HG03521 (cell line): ENCODE results near the gene PRKAR1B.

Experiments used
- ATAC-seq: cut with Tn5 transposase; IDR thresholded peaks from one replicate; pipeline ENCODE4 v1.9.1; 2021; ENCODE audit warnings: mild to moderate bottlenecking, moderate library complexity; ENCODE audit not compliant: unreplicated experiment

PRKAR1B gene

DNA sequence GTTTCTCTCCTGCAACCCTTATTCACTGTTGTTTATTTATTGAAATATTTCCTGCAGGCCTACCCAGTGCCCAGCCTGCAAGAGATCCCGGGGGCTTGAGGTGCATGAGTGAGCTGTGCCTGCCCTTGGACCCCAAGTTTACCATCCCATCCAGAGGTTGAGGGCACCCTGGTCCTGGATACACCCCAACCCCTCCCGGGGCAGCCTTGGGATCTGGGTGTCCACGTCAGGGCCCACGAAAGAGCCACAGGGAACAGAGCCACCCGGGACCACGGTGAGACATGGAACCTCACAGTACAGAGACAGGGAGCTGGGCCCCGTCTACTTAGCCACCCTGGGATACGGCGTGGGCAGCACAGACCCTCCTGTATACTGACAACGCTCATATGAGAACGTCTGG, 178.7 kb downstream of the PRKAR1B start:
- ATAC-seq: no peak

DNA sequence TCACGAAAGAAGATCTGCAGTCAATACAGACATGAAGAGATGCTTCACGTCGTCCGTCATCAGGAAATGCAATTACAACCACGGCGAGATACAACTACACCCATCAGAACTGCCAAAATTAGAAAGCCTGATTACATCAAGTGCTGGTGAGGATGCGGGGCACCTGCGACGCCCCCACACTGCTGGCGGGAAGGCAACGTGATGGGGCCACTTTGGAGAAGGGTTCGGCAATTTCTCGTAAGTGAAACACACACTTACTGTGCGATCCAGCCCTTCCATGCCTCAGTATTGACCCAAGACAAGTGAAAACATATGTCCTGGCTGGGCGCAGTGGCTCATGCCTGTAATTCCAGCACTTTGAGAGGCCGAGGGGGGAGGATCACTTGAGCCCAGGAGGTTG, 181.6 kb downstream of the PRKAR1B start:
- no peak for ATAC-seq

DNA sequence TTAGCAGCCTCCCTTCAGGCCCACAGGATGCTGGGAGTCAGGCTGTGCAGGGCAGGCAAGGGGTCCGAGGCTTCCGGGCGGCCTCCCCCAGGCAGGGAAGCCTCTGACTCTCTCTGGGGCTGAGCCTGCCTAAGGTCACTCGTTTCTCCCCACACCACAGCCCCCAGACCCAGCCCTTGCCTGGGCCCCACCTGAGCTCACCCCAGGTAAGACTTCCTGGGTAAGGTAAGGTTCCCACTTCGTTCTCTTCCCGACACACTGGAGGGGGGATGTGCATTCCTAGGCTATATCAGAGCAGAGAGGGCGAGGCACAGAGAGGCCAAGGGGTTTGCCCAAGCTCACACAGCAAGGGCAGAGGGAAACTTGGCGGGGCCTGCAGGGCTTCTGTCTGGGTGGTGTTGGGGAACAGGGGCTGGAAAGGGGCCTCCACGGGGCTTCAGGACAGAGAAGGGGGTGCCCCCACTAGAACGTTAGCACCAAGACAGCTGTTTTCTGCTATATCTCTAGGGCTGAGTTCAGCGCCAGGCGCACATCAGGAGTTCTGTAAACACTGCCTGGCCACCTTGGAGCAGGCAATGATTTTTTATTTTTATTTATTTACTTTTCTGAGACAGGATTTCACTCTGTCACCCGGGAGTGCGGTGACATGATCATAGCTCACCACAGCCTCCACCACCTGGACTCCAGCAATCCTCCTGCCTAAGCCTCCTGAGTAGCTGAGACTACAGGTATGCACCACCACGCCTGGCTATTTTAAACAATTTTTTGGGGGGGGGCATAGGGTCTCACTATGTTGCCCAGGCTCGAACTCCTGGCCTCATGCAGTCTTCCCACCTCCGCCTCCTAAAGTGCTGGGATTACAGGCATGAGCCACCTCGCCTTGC, 182.5 kb downstream of the PRKAR1B start:
- no peak for ATAC-seq

DNA sequence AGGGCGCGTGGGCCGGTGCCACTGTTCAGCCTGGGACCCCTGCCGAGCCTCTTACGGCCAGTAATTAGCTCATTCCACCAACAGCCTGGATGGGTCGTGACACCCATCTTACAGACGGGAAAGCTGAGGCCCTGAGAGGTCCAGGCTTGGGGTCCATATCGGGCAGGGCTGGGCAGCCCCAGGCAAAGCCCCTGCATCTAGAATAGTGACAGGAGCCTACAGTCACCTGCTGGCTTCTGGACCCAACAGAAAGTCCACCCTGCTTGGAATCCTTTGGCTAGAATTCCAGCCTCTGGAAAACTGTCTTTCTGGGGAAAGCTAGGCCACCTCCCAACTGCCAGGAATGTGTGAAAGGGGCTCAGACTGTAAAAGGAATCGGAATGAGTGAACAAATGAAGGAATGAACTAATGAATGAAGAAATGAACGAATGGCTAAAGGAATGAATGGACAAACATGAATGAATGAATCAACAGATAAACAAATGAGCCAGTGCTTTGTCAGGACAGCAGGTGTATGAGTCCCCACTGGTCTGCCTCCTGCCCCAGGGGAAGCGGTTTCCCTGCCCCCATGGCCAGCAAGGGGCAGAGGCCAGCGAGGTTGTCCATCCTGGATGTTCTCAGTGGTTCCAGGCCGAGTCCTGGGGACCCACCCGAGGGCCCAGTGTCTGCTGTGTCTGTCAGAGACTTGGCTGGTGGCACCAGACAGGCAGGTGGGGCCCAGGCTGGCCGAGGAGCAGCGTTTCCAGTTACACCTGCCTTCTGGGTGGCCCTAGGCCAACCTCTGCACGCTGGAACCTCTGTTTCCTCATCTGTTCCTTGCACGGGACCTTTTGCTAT, 183.4 kb downstream of the PRKAR1B start:
- no peak for ATAC-seq

DNA sequence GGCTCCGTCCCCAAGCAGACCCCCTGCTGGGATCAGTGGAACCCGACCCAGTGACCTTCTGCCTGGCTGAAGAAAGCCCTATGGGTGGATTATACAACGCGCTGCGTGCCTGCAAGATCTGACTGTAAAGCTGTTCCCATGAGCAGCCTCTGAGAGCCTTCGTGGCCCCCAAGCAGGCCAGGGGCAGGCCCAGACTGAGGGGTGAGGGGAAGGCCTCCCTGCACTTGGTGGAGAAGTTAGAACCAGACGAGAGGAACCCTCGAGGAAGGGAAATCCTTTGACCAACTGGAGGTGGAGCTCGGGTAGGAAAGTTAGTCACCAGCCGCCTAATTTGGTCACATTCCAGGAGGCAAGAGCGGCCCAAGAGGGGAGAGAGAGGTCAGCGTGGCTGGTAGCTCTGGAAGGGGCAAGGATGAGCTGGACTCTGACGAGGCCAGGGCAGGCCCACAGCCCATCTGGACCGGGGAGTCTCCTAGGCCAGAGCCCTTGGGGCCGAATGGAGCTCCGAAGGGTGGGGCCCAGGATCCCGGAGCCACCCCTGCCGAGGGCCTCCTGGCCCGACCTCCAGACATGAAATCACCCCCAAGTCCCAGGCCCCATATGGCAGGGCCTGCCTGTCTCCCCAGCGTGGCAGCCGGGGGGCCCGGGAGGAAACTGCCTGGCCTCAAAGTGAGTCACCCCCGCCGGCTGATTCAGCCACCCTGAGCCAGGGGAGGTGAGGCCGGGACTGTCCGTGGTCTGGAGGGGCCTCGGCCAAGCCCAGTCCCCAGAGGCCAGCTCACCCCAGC, 184.2 kb downstream of the PRKAR1B start:
- ATAC-seq: no peak

DNA sequence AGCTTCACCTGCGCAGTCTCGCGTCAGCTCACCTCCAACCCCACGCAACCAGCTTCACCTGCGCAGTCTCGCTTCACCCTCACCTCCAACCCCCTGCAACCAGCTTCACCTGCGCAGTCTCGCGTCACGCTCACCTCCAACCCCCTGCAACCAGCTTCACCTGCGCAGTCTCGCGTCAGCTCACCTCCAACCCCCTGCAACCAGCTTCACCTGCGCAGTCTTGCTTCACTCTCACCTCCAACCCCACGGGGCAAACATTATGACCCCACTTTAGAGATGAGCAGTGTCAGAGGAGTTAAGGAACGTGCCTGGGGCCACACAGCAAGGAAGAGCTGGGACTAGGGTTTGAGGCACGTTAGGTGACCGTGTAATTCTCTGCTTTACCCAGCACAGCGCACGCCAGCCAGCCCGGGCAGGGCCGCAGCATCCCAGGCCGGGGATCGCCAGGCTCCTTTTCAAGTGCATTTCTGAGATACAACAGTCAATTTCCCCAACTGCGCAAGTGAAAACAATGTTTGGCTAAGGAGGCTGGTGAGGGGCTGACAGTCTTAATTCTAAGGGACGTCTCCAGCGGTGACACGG, 184.9 kb downstream of the PRKAR1B start:
- ATAC-seq: no peak

DNA sequence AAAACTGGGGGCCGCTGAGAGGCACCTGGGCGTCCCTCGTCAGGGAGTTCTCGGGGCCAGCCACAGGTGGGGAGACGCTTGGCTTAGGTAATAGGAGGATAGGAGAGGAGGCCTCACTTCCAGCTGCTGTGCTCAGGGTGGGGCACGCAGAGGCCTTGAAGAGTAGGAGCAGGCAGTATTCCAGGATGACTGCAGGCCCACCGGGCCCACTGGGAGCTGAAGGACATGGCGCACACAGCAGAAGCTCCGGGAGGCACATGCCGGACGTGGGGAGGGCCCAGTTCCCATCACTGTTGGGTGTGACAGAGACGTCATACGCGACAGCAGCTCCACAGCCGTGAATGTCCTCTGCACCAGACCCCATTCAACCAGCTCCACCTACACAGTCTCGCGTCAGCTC, 185.4 kb downstream of the PRKAR1B start:
- ATAC-seq: no peak

DNA sequence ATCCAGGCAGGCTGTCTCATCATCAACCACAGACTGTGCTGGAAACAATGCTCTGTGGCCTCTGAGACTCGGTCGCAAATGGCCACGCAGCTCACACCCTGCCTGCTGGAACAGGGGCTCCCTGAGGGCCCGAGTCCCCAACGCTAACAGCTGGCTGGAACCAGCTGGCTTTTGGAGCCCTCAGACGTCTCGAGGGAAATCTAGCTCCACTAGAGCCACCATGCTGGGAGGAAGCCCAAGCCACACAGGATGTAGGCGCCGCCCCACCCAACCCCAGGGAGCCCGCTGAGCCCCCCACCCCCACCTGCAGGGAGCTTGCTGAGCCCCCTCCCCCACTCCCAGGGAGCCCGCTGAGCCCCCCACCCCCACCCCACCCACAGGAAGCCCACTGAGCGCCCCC, 186.1 kb downstream of the PRKAR1B start:
- no peak for ATAC-seq

DNA sequence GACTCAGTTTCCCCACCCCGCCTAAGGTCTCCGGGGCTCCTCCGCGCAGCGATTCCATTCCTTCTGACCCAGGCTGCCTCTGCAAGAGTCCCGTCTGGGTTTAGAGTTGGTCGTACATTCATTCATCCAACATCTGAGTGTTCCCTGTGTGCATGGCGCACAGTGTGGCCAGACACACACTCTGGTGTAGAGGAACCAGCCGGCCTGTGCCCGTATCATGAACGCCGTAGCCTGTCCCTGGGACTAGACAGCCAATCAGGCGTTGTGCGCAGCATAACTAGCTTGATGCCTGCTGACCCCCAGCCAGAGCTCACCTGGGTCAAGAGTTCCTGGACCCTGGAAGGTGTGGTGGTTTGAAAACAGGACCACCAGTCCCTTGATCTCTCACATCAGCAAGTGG, 186.5 kb downstream of the PRKAR1B start:
- ATAC-seq: no peak

DNA sequence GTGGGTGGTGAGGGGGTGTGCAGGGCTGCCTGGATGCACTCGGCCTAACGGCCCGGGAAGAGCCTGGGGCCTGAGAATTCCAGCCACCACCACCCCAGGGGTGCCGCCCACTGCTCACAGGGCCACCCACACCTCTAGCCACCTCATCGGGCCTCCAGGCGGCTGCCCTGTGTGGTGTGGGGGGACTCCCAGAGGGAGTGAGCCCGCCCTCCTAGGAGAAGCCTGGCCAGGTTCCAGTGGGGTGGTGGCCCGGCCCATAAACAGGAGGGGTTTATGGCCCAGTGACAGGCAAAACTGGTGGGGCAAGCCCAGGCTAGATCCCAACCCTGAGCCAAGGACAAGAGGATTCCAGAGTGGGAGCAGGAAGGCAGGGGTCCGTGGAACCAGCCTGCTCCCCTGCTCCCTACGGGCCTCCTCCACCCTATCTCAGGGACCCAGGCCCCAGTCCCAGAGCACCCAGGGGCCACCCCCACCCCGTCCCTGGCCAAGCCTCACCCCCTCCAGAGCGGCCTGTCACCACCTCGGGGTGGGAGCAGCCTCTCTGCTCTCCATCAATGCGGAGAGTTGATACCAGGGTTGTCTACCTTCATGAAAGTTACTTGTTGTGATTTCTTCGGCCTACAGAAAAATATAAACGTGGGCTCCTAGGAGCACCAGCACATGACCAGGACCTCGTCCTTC, 187.2 kb downstream of the PRKAR1B start:
- ATAC-seq: no peak

DNA sequence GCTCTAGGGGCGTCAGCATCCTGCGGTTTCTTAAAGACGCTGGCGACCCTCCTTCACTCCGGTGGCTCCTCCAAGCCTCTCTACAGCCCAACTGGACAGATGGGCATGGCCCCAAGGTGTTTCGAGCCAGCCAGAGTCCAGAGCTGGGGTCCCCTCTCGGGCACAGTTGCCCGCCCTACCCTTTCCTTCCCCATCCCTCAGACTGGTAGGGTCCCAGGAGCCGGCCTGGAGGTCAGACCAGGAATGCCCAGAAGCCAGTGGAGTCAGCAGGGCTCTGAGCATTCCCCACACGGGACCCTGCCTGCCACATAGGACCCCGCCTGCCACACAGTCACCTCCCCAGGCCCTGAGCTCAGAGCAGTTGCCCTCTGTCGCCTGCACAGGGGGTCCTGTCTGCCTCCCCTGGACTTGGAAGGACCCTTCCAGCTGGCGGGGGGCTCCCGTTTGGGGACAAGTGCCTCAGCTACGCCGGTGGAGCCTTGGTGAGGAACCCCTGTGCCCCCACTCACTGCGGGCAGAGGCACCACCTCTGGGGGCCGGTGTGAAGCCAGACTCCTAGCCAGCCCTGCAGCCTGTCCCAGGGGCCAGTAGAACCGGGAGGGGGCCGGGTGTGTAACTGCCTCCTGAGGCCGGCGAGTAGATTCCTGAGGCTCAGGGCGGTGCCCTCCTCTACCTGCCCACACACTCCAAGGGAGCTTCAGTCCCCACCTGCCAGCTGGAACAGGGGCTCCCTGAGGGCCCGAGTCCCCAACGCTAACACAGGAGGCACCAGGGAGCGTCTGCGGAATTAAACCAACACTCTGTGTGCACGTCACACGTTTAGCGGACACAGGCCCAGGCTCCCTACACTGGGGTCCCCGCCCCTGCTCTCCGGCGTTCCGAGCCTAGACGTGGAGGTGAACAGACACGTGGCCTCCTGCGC, 188.1 kb downstream of the PRKAR1B start:
- no peak for ATAC-seq

DNA sequence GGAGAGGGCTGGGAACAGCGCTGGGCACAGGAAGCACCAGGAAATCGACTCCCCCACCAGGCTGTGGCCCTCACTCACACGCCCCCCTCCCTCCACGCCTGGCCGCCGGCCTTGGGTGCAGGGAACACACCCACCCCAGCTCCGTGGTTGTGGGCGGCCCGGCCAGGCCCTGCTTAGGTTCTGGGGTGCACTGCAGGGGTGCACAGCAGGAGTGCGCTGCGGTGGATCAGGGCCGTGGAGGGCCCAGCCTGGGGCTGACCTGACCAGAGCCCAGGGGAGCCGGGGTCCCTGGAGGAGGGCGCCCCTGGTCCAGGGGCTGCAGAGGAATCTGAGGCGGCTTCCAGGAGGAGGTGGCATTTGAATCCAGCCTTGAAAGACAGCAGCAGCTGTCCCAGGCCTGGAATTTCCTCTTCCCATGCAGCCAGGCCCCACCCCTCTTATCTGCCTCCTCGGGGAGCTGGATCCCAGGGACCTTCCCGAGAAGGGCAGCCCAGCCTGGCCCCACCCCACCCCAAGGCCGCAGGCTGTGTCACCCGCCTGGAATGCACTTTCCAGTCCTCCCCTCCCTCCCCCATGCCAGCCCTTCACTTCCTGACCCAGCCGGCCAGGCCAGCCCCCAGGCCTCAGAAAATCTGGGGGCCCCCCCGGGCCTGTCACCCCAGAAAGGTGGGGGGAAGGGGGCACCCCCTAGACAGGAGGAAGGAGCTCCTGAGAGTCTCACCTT, 189.0 kb downstream of the PRKAR1B start:
- ATAC-seq: no peak

DNA sequence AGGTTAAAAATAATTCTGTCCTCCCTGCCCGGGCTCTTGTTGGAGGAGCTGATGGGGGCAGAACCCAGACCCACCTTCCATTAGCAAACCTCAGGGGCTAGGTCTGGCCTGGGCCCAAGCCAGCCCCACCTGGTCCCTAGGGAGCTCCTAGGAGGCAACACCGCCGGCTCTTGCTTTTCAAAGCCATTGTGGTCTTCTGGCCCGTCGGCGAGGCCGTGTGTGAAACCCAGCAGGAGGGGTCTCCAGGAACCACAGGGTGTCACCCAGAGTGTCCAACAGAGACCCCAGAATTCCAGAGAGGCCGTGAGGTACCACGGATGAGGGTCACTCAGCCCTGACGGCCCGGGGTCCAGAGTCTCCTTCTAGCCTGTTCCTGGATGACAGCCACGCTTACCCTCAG, 190.8 kb downstream of the PRKAR1B start:
- ATAC-seq: no peak

DNA sequence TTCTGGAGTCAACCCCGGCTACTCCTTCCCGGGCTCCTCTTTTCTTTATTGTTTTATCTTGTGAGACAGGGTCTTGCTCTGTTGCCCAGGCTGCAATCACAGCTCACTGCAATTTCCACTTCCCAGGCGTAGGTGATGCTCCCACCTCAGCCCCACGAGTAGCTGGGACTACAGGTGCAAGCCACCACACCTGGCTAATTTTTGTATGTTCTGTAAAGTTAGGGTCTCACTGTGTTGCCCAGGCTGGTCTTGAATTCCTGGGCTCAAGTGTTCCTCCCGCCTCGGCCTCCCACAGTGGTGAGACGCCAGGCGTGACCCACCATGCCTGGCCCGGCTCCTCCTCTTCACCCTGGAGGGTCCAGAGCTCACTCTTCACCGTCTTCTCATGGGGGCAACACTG, 192.1 kb downstream of the PRKAR1B start:
- no peak for ATAC-seq

DNA sequence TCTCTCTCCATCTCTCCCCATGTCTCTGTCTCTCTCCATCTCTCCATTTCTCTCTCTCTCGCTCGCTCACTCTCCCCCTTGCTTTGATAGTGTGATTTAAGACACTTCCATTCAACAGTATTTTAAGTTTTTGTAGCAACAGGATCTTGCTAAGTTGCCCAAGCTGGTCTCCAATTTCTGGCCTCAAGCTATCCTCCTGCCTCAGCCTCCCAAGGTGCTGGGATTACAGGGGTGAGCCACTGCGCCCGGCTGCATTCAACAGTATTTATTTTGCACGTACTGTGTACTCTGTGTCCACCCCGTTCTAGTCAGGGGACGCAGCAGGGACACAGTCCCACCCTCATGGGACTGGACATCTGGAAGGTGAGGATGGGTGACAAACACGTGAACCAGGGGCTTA, 193.0 kb downstream of the PRKAR1B start:
- no peak for ATAC-seq

DNA sequence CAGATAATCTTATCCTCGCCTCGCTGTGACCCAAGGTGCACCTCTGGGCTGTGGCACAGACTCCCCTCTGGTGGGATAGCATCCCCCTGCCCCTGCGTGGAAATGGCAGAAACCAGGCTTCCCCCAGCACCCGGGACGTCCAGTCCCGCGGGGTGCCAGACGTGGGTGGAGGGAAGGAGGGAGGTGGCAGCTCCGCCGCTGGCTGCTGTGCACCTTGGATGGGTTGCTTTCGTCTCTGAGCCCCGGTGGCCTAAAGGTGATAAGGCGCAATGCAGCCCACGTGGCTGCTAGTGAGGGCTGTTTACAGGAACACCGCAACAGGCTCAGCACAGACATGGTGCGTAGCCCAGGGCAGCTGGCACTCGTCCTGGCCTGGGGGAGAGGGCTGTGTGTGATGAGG, 193.8 kb downstream of the PRKAR1B start:
- ATAC-seq: no peak

DNA sequence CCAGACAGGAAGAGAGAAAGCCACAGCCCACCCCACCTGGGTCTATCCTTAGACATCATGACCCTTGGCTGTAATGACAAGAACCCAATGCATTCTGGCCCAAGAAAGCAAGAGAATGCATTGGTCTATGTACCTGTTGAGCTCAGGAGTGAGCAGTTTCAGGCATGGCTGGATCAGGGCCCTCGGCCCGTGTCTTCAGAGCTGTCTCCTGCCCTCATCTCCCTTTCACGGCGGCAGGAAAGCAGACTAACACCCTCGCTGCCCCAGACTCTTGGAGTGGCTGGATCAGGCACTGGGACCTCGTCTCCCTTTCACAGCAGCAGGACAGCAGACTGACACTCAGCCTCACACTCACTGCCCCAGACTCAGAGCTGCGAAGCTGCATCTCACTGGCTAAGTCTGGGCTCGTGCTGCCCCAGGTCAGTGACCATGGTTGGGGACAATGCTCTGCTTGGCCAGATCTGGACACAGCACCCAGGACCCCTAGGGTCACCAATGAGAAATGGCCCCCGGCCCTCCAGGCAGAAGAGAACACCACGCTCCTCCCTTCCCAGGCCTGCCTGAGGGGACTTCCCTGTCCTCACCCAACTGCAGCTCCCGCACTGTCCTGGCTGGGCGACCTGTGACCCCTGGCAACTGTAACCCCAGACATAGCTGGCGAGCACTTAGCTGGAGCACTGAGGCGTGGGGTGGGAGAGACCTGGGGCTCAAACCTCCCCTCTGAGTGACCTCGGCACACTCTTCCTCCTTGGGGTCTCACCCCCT, 194.5 kb downstream of the PRKAR1B start:
- no peak for ATAC-seq

DNA sequence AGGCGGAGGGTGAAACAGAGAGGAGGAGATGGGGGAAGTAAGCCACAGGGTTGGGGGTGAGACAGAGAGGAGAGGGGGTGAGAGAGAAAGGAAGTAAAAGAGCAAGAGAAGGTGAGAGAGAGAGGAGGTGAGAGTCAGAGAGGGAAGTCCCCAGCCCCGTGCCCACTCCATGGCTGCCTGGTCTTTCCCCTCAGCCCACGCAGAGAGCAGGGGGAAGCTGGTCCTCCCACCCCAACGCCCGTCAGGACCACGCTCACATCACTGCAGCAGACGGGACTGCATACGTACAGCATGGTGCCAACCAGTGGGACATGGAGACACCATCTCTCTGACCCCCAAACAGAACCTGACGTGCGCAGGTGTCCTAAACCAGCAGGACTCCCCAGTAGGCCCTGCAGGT, 195.3 kb downstream of the PRKAR1B start:
- ATAC-seq: no peak
